Ovary (tissue), 9 donors: ENCODE measurements around the gene SHANK2. TPM values are rescaled to one million over a fixed set of nuclear protein-coding genes. Genes with fewer than 3 reads are reported as not detected.

ENCODE experiments used
- DNase-seq, 5 donors: peaks; one replicate each; pipeline ENCODE4 v3.0.0-alpha.2; 2019 to 2020
- H3K27ac ChIP-seq, 2 donors: fragments of 200-600 bp; one replicate each; pipeline versions ENCODE4 v1.5.1 to v1.8.0; 2019 to 2022
- H3K27me3 ChIP-seq: fragments of 200-600 bp; one replicate; pipeline ENCODE4 v1.8.0; 2022
- H3K36me3 ChIP-seq: fragments of 200-600 bp; sonication (generic); one replicate; pipeline ENCODE4 v1.5.1; 2019
- H3K4me1 ChIP-seq: one replicate; pipeline ENCODE4 v1.8.1; 2013; ENCODE audit warnings: mild to moderate bottlenecking, moderate library complexity; ENCODE audit not compliant: insufficient read depth
- H3K4me3 ChIP-seq: fragments of 200-600 bp; sonication (generic); one replicate; pipeline ENCODE4 v1.5.1; 2017
- H3K9me3 ChIP-seq, 2 donors: fragments of 200-600 bp in 1 of 2; sonication (generic) in 1 of 2; one replicate each; pipeline versions ENCODE4 v1.5.1 to v1.8.1; 2013 to 2019; ENCODE audit warnings: mild to moderate bottlenecking in 1 of 2, moderate library complexity in 1 of 2
- CTCF ChIP-seq, 3 donors: fragments of 450-650 bp in 2 of 3; fragments of 200-600 bp in 1 of 3; IDR thresholded peaks; one replicate each; pipeline versions ENCODE4 v1.5.1 to v1.8.0; 2016 to 2022; ENCODE audit warnings: antibody characterized with exemption in 3 of 3, mild to moderate bottlenecking in 1 of 3
- EP300 ChIP-seq: sonication (generic); formaldehyde crosslinking; IDR thresholded peaks from one replicate; pipeline ENCODE4 v1.6.1; 2017; ENCODE audit warnings: antibody characterized with exemption
- POLR2A ChIP-seq: fragments of 450-650 bp; IDR thresholded peaks from one replicate; pipeline ENCODE4 v1.6.1; 2017; ENCODE audit warnings: antibody characterized with exemption, mild to moderate bottlenecking, moderate library complexity
- WGBS, 3 donors: extraction: QIAGEN DNeasy Blood & Tissue Kit in 1 of 3; methylation state at CpG; one replicate each; pipeline versions ENCODE4 v1.1.5 to v1.1.7; 2013 to 2017; 5-methylcytosine and 5-hydroxymethylcytosine counted together
- intact Hi-C, 4 donors: fragments of 100-400 bp; cut with DNase I; formaldehyde crosslinking; loops; one replicate each; pipeline versions ENCODE4 v1.11.0 to v1.15.1; 2022 to 2023
- polyA plus RNA-seq, 2 donors: library from polyadenylated mRNA; stranded (reverse); fragments of 200-250 nt in 1 of 2; fragments of 350-450 nt in 1 of 2; fragmentation: Illumina TruSeq in 1 of 2; extraction: RNeasy Lipid Tissue Mini Kit (QIAGEN cat#74804) in 1 of 2; gene quantifications; one replicate each; pipeline ENCODE4 v1.2.3, GENCODE V29; 2013 to 2014
- total RNA-seq, 7 donors: library from RNA; depleted of rRNA in 2 of 7; stranded (reverse); fragments of >200 nt in 2 of 7; fragmentation: NEBNext Ultra II Directional in 3 of 7; extraction: Animal tissue kit (Norgen Biotek cat#: 25700) in 3 of 7; gene quantifications; one replicate each; pipeline versions ENCODE4 v1.1.0 to v1.2.4, GENCODE V29; 2016 to 2023
- donor health status: DM: no; HTN: no; CAD: no; lungs with moderate emphysema.
- donor health status: DM: no; HTN: no; CAD: no.
- donor health status: Bipolar disorder and iron deficiency.
- donor health status: DM: yes; HTN: yes; CAD: no.
- donor health status: DM: no; HTN: no; CAD: no.
- donor health status: DM: yes; HTN: yes; CAD: no.

SHANK2 gene
- total and polyA plus RNA-seq, 9 donors, result 0.05 to 40.4 (median 2.3) TPM; not detected in 1

- no peak for DNase-seq
- intact Hi-C loops, result no loop called here
- no peak for TF ChIP-seq EP300
- no peak for TF ChIP-seq CTCF (IDR thresholded peaks at IDR 0.05)
- no peak for TF ChIP-seq POLR2A
- no peaks in the 10 kb centered on the region for H3K27me3 ChIP-seq
- H3K27ac ChIP-seq, result no peak overlapping the region
- no peaks in the 10 kb centered on the region for H3K9me3 ChIP-seq
- 90 to 93% (median 91%) methylated on average over 14 of the region's 14 CpGs for WGBS, 3 donors
- H3K4me3 ChIP-seq, result no peak overlapping the region
- H3K4me1 ChIP-seq, result no peaks in the 10 kb centered on the region
- H3K36me3 ChIP-seq, result no peaks in the 10 kb centered on the region
Measured at GRCh38 chr11:71298761-71299181, 46.4 kb upstream of the SHANK2 start.

- H3K27ac ChIP-seq, result no peak overlapping the region
- no peak for DNase-seq
- intact Hi-C loops, result no loop called here
- no peak overlapping the region for H3K4me3 ChIP-seq
- H3K9me3 ChIP-seq, result no peaks in the 10 kb centered on the region
- 87 to 89% (median 88%) methylated on average over 8 of the region's 8 CpGs for WGBS, 3 donors
- no peaks in the 10 kb centered on the region for H3K36me3 ChIP-seq
- no peaks in the 10 kb centered on the region for H3K4me1 ChIP-seq
- TF ChIP-seq CTCF (IDR thresholded peaks at IDR 0.05) (no peak), EP300 (no peak), POLR2A (no peak)
- H3K27me3 ChIP-seq, result no peaks in the 10 kb centered on the region
Measured at GRCh38 chr11:71298016-71298550, 45.7 kb upstream of the SHANK2 start.

- no peak for DNase-seq
Measured at GRCh38 chr11:71294846-71295600, 42.6 kb upstream of the SHANK2 start.

More at GRCh38 chr11:71294846-71295600, 42.6 kb upstream of the SHANK2 start:
- H3K27me3 ChIP-seq, result no peaks in the 10 kb centered on the region
- intact Hi-C loops, result no loop called here
- H3K9me3 ChIP-seq, result no peaks in the 10 kb centered on the region
- H3K4me3 ChIP-seq, result no peak overlapping the region
- no peaks in the 10 kb centered on the region for H3K4me1 ChIP-seq
- WGBS, 3 donors, result 83 to 90% (median 86%) methylated on average over 9 of the region's 9 CpGs
- no peak overlapping the region for H3K27ac ChIP-seq
- no peaks in the 10 kb centered on the region for H3K36me3 ChIP-seq
- no peak for TF ChIP-seq POLR2A
- TF ChIP-seq CTCF (IDR thresholded peaks at IDR 0.05), result no peak
- no peak for TF ChIP-seq EP300
